Gastroesophageal sphincter (tissue), 3 donors: ENCODE data around the gene LYST.
"Not testable (repeated sequence)": the region's sequence is repeated elsewhere in the genome, so short reads cannot be mapped to it uniquely, and the experiment has no call there.

Experiments used
- CTCF ChIP-seq, 4 experiments: fragments of 200-600 bp in 2 of 4; fragments of 450-650 bp in 2 of 4; sonication (generic) in 1 of 4; IDR thresholded peaks; one replicate each; pipeline ENCODE4 v1.5.1; 2017 to 2019; ENCODE audit warnings: antibody characterized with exemption in 4 of 4, mild to moderate bottlenecking in 2 of 4, moderate library complexity in 2 of 4
- POLR2A ChIP-seq, 2 donors: fragments of 450-650 bp; IDR thresholded peaks; one replicate each; pipeline ENCODE4 v1.6.1; 2017; ENCODE audit warnings: antibody characterized with exemption in 2 of 2, mild to moderate bottlenecking in 2 of 2, moderate library complexity in 1 of 2
- POLR2AphosphoS5 ChIP-seq: sonication (generic); formaldehyde crosslinking; IDR thresholded peaks from one replicate; pipeline ENCODE4 v1.6.1; 2017; ENCODE audit warnings: antibody characterized with exemption

GRCh38 chr1:235619149-235619548, 247.6 kb downstream of the LYST start:
- TF ChIP-seq CTCF (IDR thresholded peaks at IDR 0.05); POLR2AphosphoS5; POLR2A (IDR thresholded peaks at IDR 0.05): not testable (repeated sequence)
